Activated naive CD8-positive, alpha-beta T cell treated with anti-CD3 and anti-CD28 coated beads, Interleukin-2, amount 50 U/mL, for 16 hours (primary cell): Measurements from ENCODE around the gene GCHFR.

Experiments
- DNase-seq: peaks from one replicate; pipeline ENCODE4 v3.0.0-alpha.2; 2020; ENCODE audit warnings: low read depth, low spot score

GCHFR gene

GRCh38 chr15:40808861-40809450, 45.1 kb downstream of the GCHFR start:
- no peak for DNase-seq

DNA sequence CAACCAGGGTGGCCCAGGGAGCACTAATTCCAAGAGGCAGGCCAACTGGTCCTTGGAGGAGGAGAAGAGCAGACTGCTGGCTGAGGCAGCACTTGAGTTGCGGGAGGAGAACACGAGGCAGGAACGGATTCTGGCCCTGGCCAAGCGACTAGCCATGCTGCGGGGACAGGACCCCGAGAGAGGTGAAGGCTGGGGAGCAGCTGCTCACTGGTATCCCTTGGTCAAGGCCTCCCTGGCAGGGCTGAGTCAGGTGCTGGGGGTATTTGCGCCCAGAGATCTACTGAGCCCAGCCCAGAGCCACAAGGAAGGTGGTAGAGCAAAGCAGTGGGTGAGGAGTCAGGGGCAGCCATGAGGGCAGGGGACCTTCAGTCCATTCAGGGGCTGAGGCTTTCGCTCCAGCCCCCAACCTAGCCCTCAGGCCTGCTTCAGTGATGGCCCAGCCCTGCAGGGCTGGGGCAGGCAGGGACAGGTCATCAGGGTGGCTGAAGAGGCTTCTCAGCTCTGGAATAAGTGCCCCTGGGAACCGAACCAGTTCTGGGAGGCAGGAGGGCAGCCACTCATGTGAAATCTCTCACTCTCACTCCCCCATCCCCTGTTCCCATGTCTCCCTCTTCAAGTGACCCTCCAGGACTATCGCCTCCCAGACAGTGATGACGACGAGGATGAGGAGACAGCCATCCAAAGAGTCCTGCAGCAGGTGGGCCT, 49.0 kb downstream of the GCHFR start:
- DNase-seq: no peak

DNA sequence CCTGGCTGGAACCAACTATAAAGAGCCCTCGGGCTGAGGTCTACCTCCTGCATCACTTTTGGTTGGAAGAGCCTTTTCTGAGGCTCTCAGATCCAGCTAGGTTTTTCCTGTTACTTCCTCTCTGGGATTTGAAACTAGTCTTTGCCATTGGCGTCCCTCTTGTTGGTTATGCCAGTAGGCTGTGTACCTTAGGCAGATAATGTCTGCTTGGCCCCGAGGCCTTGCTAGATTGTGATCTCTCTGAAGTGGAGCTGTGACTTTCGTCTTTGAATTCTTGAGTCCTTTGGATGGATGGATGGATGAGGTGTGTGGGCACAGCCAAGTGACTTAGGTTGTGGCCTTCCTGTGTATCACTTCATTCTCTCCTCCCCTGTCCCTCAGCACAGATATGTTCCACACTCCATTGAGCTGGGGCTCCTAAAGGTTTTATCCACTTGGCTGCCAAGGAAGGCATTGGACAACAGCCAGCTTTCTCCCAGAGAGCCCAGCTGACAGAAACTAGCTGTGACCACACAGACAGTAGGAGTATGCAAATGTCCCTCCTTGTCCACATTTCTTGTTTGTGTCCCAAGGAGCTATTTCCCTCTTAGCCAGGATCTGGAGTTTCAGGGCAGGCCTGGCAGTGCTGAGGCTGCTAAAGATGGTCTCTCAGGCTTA, 51.3 kb downstream of the GCHFR start:
- no peak for DNase-seq
